ENCODE data around the gene GIPC1. TPM values are rescaled to one million over a fixed set of nuclear protein-coding genes. Genes with fewer than 3 reads are reported as not detected.
A peak's percentile ranks its signal among the peaks of the same experiment; 100 is the strongest.

GIPC1 gene
- total and polyA plus RNA-seq, 2 donors (not counting 1 experiment from before 2014, with no cell fraction given), result 57.3 to 129 TPM

DNA sequence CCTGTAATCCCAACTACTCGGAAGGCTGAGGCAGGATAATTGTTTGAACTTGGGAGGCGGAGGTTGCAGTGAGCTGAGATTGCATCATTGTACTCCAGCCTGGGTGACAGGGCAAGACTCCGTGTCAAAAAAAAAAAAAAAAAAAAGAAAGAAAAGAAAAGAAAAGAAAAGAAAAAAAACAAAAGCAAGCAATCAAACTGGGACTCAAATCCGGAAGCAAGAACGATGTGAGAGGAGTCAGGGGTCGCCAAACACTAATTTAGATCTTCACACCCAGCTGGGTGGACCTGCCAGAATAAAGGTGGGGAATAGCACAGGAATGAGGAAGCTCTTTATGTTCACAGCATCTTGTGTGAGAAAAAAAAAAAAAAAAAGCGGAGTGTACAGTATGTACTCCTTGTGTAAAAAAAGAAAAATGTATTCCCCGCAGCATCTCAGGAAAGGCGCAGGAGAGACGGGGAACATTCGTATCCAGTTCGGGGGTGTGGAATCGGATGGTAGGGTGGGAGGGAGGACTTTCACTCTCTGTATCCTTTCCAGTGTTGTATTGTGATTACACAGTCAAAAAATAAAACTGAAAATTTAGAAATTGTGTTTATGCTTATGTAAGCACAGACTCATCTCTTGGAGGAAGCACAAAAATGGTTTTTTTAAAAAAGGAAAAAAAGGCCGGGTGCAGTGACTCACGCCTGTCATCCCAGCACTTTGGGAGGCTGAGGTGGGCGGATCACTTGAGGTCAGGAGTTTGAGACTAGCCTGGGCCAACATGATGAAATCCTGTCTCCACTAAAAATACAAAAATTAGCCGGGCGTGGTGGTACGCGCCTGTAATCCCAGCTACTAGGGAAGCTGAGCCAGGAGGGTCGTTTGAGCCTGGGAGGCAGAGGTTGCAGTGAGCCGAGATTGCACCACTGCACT, 14.6 kb upstream of the GIPC1 start:
- peak overlapping the region in 2 of 4 experiments; percentile 8 to 38 for H3K4me3 ChIP-seq (replicated peaks in 1 of 4; ENCODE audit: control extremely low read depth in 1 of 4, insufficient read depth in 1 of 4, low read depth in 3 of 4, low read length in 4 of 4)
- H3K27ac ChIP-seq (ENCODE audit: insufficient read depth, low read length), result peak overlapping the region; percentile 73
- H3K4me1 ChIP-seq (ENCODE audit: control insufficient read depth, extremely low read depth, insufficient read depth, low read length), result peaks cover 34% of the 10 kb centered on the region

DNA sequence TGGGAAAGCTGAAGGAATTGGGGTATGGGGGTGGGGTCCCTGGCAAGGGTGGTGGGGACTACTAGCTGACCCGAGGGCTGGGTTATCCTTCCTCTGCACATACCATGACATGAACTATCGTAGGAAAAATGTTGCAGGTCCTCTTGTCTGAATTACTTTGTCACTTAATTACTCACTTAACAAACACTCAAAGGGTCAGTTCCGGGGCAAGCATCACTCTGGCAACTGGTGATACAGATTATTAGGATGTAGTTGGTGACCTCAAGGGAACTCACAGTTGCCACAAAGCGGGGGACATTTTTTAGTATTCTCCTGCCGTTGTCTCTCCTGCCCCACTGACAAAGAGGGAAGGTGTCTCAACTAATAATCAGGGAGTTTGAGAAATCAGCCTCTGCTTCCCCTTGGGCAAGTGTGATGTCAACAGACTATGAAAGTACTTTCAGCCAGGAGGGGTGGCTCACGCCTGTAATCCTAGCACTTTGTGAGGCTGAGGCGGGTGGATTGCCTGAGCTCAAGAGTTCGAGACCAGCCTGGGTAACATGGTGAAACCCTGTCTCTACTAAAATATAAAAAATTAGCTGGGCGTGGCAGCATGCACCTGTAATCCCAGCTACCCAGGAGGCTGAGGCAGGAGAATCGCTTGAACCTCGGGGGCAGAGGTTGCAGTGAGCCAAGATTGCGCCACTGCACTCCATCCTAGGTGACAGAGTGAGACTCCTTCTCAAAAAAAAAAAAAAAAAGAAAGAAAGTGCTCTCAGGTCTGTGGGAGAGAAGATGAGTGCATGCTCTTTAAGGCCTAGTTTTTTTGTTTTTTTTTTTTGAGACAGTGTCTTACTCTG, 12.0 kb upstream of the GIPC1 start:
- H3K4me2 ChIP-seq (ENCODE audit: extremely low read depth, insufficient read depth, low read length), result peak overlapping the region; percentile 40
- peaks cover 25% of the 10 kb centered on the region for H3K4me1 ChIP-seq (ENCODE audit: control insufficient read depth, extremely low read depth, insufficient read depth, low read length)
- H2AFZ ChIP-seq (ENCODE audit: low read length), result no peak overlapping the region

More for the DNA sequence above, 14.6 kb upstream of the GIPC1 start:
- Histone ChIP-seq H3K27me3 (ENCODE audit: control insufficient read depth, insufficient read depth, low read length) (no peaks in the 10 kb centered on the region), H2AFZ (ENCODE audit: low read length) (no peak overlapping the region), H3K9ac (ENCODE audit: insufficient read depth, low read length) (no peak overlapping the region), H3K4me2 (ENCODE audit: extremely low read depth, insufficient read depth, low read length) (peak overlapping the region; percentile 21), H3K36me3 (ENCODE audit: control insufficient read depth, insufficient read depth, low read length) (peaks cover 13% of the 10 kb centered on the region), H3K79me2 (ENCODE audit: control insufficient read depth, insufficient read depth, low read length) (peaks cover 15% of the 10 kb centered on the region), H3K9me3 (ENCODE audit: control insufficient read depth, insufficient read depth, low read depth, low read length) (no peaks in the 10 kb centered on the region), H4K20me1 (ENCODE audit: control insufficient read depth, extremely low read depth, insufficient read depth, low read length) (no peaks in the 10 kb centered on the region)
- peak; percentile 71 to 90 for DNase-seq (ENCODE audit: low read depth in 2 of 2)
- TF ChIP-seq, protein P1, sequence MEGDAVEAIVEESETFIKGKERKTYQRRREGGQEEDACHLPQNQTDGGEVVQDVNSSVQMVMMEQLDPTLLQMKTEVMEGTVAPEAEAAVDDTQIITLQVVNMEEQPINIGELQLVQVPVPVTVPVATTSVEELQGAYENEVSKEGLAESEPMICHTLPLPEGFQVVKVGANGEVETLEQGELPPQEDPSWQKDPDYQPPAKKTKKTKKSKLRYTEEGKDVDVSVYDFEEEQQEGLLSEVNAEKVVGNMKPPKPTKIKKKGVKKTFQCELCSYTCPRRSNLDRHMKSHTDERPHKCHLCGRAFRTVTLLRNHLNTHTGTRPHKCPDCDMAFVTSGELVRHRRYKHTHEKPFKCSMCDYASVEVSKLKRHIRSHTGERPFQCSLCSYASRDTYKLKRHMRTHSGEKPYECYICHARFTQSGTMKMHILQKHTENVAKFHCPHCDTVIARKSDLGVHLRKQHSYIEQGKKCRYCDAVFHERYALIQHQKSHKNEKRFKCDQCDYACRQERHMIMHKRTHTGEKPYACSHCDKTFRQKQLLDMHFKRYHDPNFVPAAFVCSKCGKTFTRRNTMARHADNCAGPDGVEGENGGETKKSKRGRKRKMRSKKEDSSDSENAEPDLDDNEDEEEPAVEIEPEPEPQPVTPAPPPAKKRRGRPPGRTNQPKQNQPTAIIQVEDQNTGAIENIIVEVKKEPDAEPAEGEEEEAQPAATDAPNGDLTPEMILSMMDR (conservative IDR thresholded peaks at IDR 0.05 in 1 of 2, IDR thresholded peaks at IDR 0.05 in 1 of 2; ENCODE audit: low read depth in 1 of 2, low read length in 2 of 2), result no peak
- TF ChIP-seq EZH2 (IDR thresholded peaks at IDR 0.05; ENCODE audit: low read length, missing control alignments), result no peak

More for the DNA sequence above, 12.0 kb upstream of the GIPC1 start:
- peak; percentile 41 to 74 for DNase-seq (ENCODE audit: low read depth in 2 of 2)
- Histone ChIP-seq H3K36me3 (ENCODE audit: control insufficient read depth, insufficient read depth, low read length) (no peaks in the 10 kb centered on the region), H3K9me3 (ENCODE audit: control insufficient read depth, insufficient read depth, low read depth, low read length) (no peaks in the 10 kb centered on the region), H3K9ac (ENCODE audit: insufficient read depth, low read length) (peak overlapping the region; percentile 39), H4K20me1 (ENCODE audit: control insufficient read depth, extremely low read depth, insufficient read depth, low read length) (no peaks in the 10 kb centered on the region), H3K4me3 (replicated peaks in 1 of 4; ENCODE audit: control extremely low read depth in 1 of 4, insufficient read depth in 1 of 4, low read depth in 3 of 4, low read length in 4 of 4) (no peak overlapping the region), H3K79me2 (ENCODE audit: control insufficient read depth, insufficient read depth, low read length) (no peaks in the 10 kb centered on the region), H3K27ac (ENCODE audit: insufficient read depth, low read length) (peak overlapping the region; percentile 91), H3K27me3 (ENCODE audit: control insufficient read depth, insufficient read depth, low read length) (no peaks in the 10 kb centered on the region)
- TF ChIP-seq, protein P1 (conservative IDR thresholded peaks at IDR 0.05 in 1 of 2, IDR thresholded peaks at IDR 0.05 in 1 of 2; ENCODE audit: low read depth in 1 of 2, low read length in 2 of 2), result no peak
- TF ChIP-seq EZH2 (IDR thresholded peaks at IDR 0.05; ENCODE audit: low read length, missing control alignments), result no peak
